ENCODE measurements around the gene CYP27A1.
"Not testable (repeated sequence)": the region's sequence is repeated elsewhere in the genome, so short reads cannot be mapped to it uniquely, and the experiment has no call there.

CYP27A1 gene
- total RNA-seq, result 0 to 0.11 (median 0.04) reads per million in 3 experiments

- DNase-seq, result no peak
Observed at GRCh38 chr2:218781691-218782527, at the start of gene CYP27A1. TSS of gene CYP27A1 (plus strand) at chr2:218782147. CDS start at chr2:218782183, 36 bp downstream.

- DNase-seq, result no peak
Observed at GRCh38 chr2:218732761-218733158, 49.2 kb upstream of the CYP27A1 start.

- DNase-seq, result peak; percentile 10
Observed at GRCh38 chr2:218733171-218734021, 48.6 kb upstream of the CYP27A1 start.

GRCh38 chr2:218734190-218734975 is 47.6 kb upstream of the CYP27A1 start:
- DNase-seq, result no peak

GRCh38 chr2:218736531-218736930 is 45.4 kb upstream of the CYP27A1 start:
- DNase-seq, result no peak

GRCh38 chr2:218743068-218743467 is 38.9 kb upstream of the CYP27A1 start:
- DNase-seq, result no peak

- no peak for DNase-seq
Observed at GRCh38 chr2:218744615-218745014, 37.3 kb upstream of the CYP27A1 start.

GRCh38 chr2:218745160-218745558 is 36.8 kb upstream of the CYP27A1 start:
- no peak for DNase-seq

- no peak for DNase-seq
Observed at GRCh38 chr2:218745559-218746469, 36.1 kb upstream of the CYP27A1 start.

GRCh38 chr2:218746470-218746795 is 35.5 kb upstream of the CYP27A1 start:
- DNase-seq, result no peak

- DNase-seq, result no peak
Observed at GRCh38 chr2:218746960-218747359, 35.0 kb upstream of the CYP27A1 start.

GRCh38 chr2:218748741-218749441 is 33.1 kb upstream of the CYP27A1 start:
- no peak for DNase-seq

GRCh38 chr2:218754201-218754600 is 27.7 kb upstream of the CYP27A1 start:
- DNase-seq, result no peak

GRCh38 chr2:218754781-218755180 is 27.2 kb upstream of the CYP27A1 start:
- no peak for DNase-seq

- DNase-seq, result no peak
Observed at GRCh38 chr2:218755198-218755566, 26.8 kb upstream of the CYP27A1 start.

GRCh38 chr2:218755567-218756404 is 26.2 kb upstream of the CYP27A1 start:
- no peak for DNase-seq

GRCh38 chr2:218756599-218757377 is 25.2 kb upstream of the CYP27A1 start:
- DNase-seq, result no peak

GRCh38 chr2:218761795-218762194 is 20.2 kb upstream of the CYP27A1 start:
- DNase-seq, result no peak

GRCh38 chr2:218772759-218773158 is 9.2 kb upstream of the CYP27A1 start:
- DNase-seq, result not testable (repeated sequence)

GRCh38 chr2:218773881-218774280 is 8.1 kb upstream of the CYP27A1 start:
- DNase-seq, result no peak

Data from central memory CD4-positive, alpha-beta T cell (primary cell).